Activated CD4-positive, alpha-beta memory T cell treated with anti-CD3 and anti-CD28 coated beads for 36 hours (primary cell): ENCODE data around the gene MYO1C. TPM values are rescaled to one million over a fixed set of nuclear protein-coding genes. Genes with fewer than 3 reads are reported as not detected.
"Not testable (repeated sequence)": the region's sequence is repeated elsewhere in the genome, so short reads cannot be mapped to it uniquely, and the experiment has no call there.

Experiments
- CTCF ChIA-PET: fragments of 350-600 bp; sonication (Branson Sonifier 250); formaldehyde crosslinking; loops from one replicate; lab custom pipeline; 2021; ENCODE audit warnings: antibody characterized with exemption, inconsistent platforms; lab: Charles Lee
- POLR2A ChIA-PET: fragments of 350-600 bp; sonication (Branson Sonifier 250); formaldehyde crosslinking; loops from one replicate; lab custom pipeline; 2021; ENCODE audit warnings: antibody characterized with exemption; lab: Charles Lee
- DNase-seq: peaks from one replicate; pipeline ENCODE4 v3.0.0-alpha.2; 2020
- H3K27ac Mint-ChIP-seq: one replicate; pipeline ENCODE4 v1.8.0; 2021; ENCODE audit warnings: mixed read lengths
- H3K27me3 Mint-ChIP-seq: one replicate; pipeline ENCODE4 v1.8.0; 2021; ENCODE audit warnings: mixed read lengths
- H3K36me3 Mint-ChIP-seq: one replicate; pipeline ENCODE4 v1.8.0; 2021; ENCODE audit warnings: mixed read lengths
- H3K4me1 Mint-ChIP-seq: one replicate; pipeline ENCODE4 v1.8.0; 2021; ENCODE audit warnings: low read depth, mixed read lengths
- H3K4me3 Mint-ChIP-seq: one replicate; pipeline ENCODE4 v1.8.0; 2021; ENCODE audit warnings: mild to moderate bottlenecking, mixed read lengths
- H3K9me3 Mint-ChIP-seq: one replicate; pipeline ENCODE4 v1.8.0; 2021; ENCODE audit warnings: mixed read lengths
- intact Hi-C: fragments of 100-400 bp; cut with micrococcal nuclease; formaldehyde crosslinking; loops from one replicate; pipeline ENCODE4 v1.15.1; 2023
- total RNA-seq, 2 experiments: library from RNA; stranded (reverse); gene quantifications; one replicate each; pipeline ENCODE4 v1.2.3, GENCODE V29; 2021

The MYO1C gene
- total RNA-seq, 2 experiments from 2014 or later: 42.8 to 46.7 TPM

GRCh38 chr17:1438593-1439083 lies 53.8 kb downstream of the MYO1C start:
- Mint-ChIP-seq H3K4me3 (no peak overlapping the region), H3K27ac (no peak overlapping the region), H3K9me3 (no peaks in the 10 kb centered on the region), H3K4me1 (peaks cover 5% of the 10 kb centered on the region), H3K36me3 (peaks cover 17% of the 10 kb centered on the region), H3K27me3 (no peaks in the 10 kb centered on the region)
- ChIA-PET POLR2A (interaction anchor here (0.6 kb wide), 1 partner anchor 78 kb away, joined by 3 read pairs; the partner anchor contains the start of gene INPP5K), CTCF (interaction anchor here (1.0 to 1.1 kb wide), 2 partner anchors 73 to 74 kb away, joined by 3 to 4 read pairs; no protein-coding TSS in a partner anchor)
- intact Hi-C loops: no loop called here
- DNase-seq: no peak

DNA sequence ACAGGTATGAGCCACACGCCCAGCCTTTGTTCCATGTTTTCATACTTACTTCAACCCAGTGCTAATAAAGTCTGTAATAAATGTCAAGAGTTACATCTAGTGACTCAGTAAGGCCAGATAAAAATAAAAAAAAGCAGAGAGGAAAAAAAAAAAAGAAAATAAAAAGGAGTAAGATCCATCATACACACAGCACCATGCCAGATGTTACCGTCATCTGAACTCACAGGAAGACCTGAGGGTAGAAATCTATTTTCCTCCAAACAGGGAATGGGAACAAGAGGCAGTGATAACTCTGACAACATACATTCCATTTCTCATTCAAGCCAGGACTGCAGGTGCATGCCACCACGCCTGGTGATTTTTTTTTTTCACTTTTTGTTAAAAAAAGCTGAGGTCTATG lies 57.2 kb downstream of the MYO1C start:
- Mint-ChIP-seq H3K27ac (peak overlapping the region; percentile 23), H3K27me3 (no peaks in the 10 kb centered on the region), H3K36me3 (peaks cover 25% of the 10 kb centered on the region), H3K4me1 (peaks cover 22% of the 10 kb centered on the region), H3K4me3 (no peak overlapping the region), H3K9me3 (no peaks in the 10 kb centered on the region)
- no peak for DNase-seq
- POLR2A ChIA-PET: interaction anchor here (0.6 kb wide), 1 partner anchor 28 kb away, joined by 3 read pairs; no protein-coding TSS in a partner anchor
- intact Hi-C loops: no loop called here
- CTCF ChIA-PET: no interaction called here

GRCh38 chr17:1434150-1434549 lies 58.3 kb downstream of the MYO1C start:
- ChIA-PET CTCF (interaction anchor here (0.6 to 1.1 kb wide), 3 partner anchors 11 to 652 kb away, joined by 3 to 4 read pairs (median 4); no protein-coding TSS in a partner anchor), POLR2A (no interaction called here)
- intact Hi-C loops: no loop called here
- peaks cover 22% of the 10 kb centered on the region for H3K4me1 Mint-ChIP-seq
- H3K9me3 Mint-ChIP-seq: no peaks in the 10 kb centered on the region
- no peak overlapping the region for H3K27ac Mint-ChIP-seq
- DNase-seq: no peak
- no peak overlapping the region for H3K4me3 Mint-ChIP-seq
- no peaks in the 10 kb centered on the region for H3K27me3 Mint-ChIP-seq
- H3K36me3 Mint-ChIP-seq: peaks cover 28% of the 10 kb centered on the region

DNA sequence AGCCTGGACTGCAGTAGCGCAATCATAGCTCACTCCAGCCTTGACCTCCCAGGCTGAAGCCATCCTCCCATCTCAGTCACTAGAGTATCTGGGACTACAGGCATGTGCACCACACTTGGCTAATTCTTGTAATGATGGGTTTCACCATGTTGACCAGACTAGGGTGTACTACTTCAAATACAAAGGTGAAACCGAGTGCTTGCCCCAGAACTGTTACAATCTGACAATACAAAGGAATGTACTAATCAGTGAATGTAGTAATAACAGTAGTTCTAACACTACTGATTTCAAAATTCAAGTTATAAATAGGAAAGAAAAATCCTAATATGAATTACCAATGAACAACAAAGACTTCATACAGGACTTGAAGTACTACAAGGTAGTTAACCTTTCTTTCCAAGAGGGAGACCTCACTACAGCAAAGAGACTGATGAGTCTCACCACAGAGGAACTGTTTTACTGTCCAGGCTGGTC lies 60.8 kb downstream of the MYO1C start:
- no peak overlapping the region for H3K4me3 Mint-ChIP-seq
- H3K27ac Mint-ChIP-seq: peak overlapping the region; percentile 61
- intact Hi-C loops: no loop called here
- H3K9me3 Mint-ChIP-seq: no peaks in the 10 kb centered on the region
- H3K4me1 Mint-ChIP-seq: peaks cover 24% of the 10 kb centered on the region
- CTCF ChIA-PET: no interaction called here
- H3K36me3 Mint-ChIP-seq: peaks cover 32% of the 10 kb centered on the region
- DNase-seq: peak; percentile 15
- POLR2A ChIA-PET: no interaction called here
- no peaks in the 10 kb centered on the region for H3K27me3 Mint-ChIP-seq

DNA sequence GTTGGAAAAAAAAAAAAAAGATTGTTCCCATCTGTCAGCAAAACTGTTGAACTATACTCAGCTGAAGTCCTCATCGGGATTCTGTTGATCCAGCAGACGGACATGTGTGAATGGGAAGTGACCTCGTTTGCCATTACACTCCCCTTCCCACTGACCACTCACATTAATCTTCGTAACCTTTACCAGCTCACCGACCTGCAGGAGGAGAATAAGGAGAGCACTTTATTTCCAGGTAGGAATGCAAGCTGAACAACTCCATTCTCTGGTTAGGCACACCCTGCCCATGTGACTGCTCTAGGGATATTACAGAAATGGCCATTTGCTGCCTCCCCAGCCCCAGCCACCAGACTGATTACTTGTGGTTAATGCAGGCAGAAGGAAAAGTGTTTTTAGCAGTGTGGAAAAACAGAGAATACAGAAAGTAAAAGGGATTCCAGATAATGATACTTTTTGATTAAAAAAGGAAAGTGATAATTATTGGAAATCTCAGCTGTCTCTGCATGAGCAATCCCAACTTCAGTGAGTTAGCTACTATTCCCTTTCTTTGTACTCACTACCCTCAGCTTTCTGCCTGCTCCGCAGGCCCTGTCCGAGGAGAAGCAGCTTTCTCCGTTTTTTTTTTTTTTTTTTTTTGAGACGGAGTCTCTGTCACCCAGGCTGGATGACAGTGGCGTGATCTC lies 68.9 kb downstream of the MYO1C start:
- intact Hi-C loops: no loop called here
- Mint-ChIP-seq H3K4me1 (peaks cover 20% of the 10 kb centered on the region), H3K27me3 (no peaks in the 10 kb centered on the region), H3K4me3 (no peak overlapping the region), H3K9me3 (no peaks in the 10 kb centered on the region), H3K36me3 (peaks cover 18% of the 10 kb centered on the region), H3K27ac (no peak overlapping the region)
- no peak for DNase-seq
- POLR2A ChIA-PET: no interaction called here
- CTCF ChIA-PET: interaction anchor here (0.9 to 2.4 kb wide), 3 partner anchors 10 to 61 kb away, joined by 3 to 9 read pairs (median 4); no protein-coding TSS in a partner anchor

DNA sequence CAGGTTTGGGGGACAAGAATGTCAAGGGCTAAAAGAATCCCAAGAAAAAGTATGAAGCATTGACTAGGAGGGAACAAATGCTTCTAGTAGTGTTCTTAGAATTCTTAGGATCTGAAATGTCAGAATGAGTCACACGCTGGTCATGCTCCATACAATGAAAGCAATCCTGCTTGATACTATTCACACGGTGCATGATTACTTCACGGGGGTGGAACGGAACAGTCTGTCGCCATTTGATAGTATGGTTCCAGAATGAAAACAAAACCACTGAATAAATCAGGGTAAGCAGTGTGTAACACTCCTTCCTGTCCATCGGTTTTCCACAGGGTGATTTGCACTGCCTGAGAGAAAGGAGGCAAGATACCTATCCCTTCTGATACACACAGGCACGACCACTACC lies 69.6 kb downstream of the MYO1C start:
- ChIA-PET POLR2A (no interaction called here), CTCF (interaction anchor here (1.2 to 2.4 kb wide), 2 partner anchors 58 to 61 kb away, joined by 3 to 9 read pairs; no protein-coding TSS in a partner anchor)
- Mint-ChIP-seq H3K36me3 (peaks cover 20% of the 10 kb centered on the region), H3K4me3 (no peak overlapping the region), H3K27ac (no peak overlapping the region), H3K27me3 (no peaks in the 10 kb centered on the region), H3K9me3 (no peaks in the 10 kb centered on the region), H3K4me1 (peaks cover 20% of the 10 kb centered on the region)
- intact Hi-C loops: no loop called here
- peak; percentile 38 for DNase-seq

- Mint-ChIP-seq H3K27me3 (no peaks in the 10 kb centered on the region), H3K9me3 (no peaks in the 10 kb centered on the region), H3K4me1 (peaks cover 18% of the 10 kb centered on the region), H3K4me3 (no peak overlapping the region), H3K27ac (no peak overlapping the region), H3K36me3 (peaks cover 19% of the 10 kb centered on the region)
- no peak for DNase-seq
- POLR2A ChIA-PET: no interaction called here
- CTCF ChIA-PET: no interaction called here
- intact Hi-C loops: no loop called here
Observed at GRCh38 chr17:1421470-1421869, 71.0 kb downstream of the MYO1C start.

- ChIA-PET CTCF (no interaction called here), POLR2A (no interaction called here)
- no peak for DNase-seq
- Mint-ChIP-seq H3K4me1 (peaks cover 18% of the 10 kb centered on the region), H3K27me3 (no peaks in the 10 kb centered on the region), H3K36me3 (peaks cover 19% of the 10 kb centered on the region), H3K9me3 (no peaks in the 10 kb centered on the region), H3K4me3 (no peak overlapping the region), H3K27ac (no peak overlapping the region)
- intact Hi-C loops: no loop called here
Observed at GRCh38 chr17:1420981-1421380, 71.5 kb downstream of the MYO1C start.

DNA sequence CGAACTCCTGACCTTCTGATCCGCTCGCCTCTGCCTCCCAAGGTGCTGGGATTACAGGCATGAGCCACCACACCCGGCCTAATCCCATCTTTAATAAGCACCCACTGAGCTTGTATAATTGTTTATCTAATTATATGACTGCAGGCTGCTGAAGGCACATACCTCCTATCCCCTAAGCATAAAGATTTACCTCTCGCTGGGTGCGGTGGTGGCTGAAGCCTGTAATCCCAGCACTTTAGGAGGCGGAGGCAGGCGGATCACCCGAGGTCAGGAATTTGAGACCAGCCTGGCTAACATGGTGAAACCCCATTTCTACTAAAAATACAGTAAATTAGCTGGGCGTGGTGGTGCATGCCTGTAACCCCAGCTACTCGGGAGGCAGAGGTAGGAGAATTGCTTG lies 72.3 kb downstream of the MYO1C start:
- POLR2A ChIA-PET: no interaction called here
- CTCF ChIA-PET: interaction anchor here (0.7 to 0.9 kb wide), 2 partner anchors 39 to 55 kb away, joined by 3 read pairs; no protein-coding TSS in a partner anchor
- Mint-ChIP-seq H3K4me1 (peaks cover 15% of the 10 kb centered on the region), H3K27ac (no peak overlapping the region), H3K4me3 (no peak overlapping the region), H3K36me3 (peaks cover 13% of the 10 kb centered on the region), H3K27me3 (no peaks in the 10 kb centered on the region), H3K9me3 (no peaks in the 10 kb centered on the region)
- no peak for DNase-seq
- intact Hi-C loops: no loop called here

GRCh38 chr17:1418476-1418875 lies 74.0 kb downstream of the MYO1C start:
- H3K4me1 Mint-ChIP-seq, H3K27ac Mint-ChIP-seq, H3K27me3 Mint-ChIP-seq, intact Hi-C loops, H3K9me3 Mint-ChIP-seq, CTCF ChIA-PET, H3K36me3 Mint-ChIP-seq, H3K4me3 Mint-ChIP-seq, POLR2A ChIA-PET, DNase-seq: not testable (repeated sequence)

GRCh38 chr17:1416414-1416813 lies 76.1 kb downstream of the MYO1C start:
- DNase-seq: no peak

DNA sequence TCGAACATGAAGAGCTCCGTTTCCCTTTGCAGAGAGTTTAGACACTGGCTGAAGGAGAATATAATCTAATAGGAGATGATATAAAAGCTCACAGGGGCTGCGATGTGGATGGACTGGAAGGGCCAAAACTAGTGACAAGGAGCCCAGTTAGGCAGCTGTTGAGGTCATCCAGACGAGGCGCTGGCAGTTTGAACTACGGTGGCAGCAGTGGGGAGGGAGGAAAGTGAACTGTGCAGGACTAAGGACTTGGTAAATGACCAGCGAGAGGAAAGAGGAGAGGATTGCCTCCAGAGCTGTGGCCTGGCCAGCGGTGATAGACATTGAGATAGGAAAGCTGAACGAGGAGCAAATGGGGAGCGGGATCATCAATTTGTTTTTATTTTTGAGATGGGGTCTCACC lies 77.9 kb downstream of the MYO1C start:
- intact Hi-C loops: no loop called here
- Mint-ChIP-seq H3K4me3 (no peak overlapping the region), H3K4me1 (no peaks in the 10 kb centered on the region), H3K9me3 (no peaks in the 10 kb centered on the region), H3K36me3 (peaks cover 3% of the 10 kb centered on the region), H3K27me3 (no peaks in the 10 kb centered on the region), H3K27ac (no peak overlapping the region)
- ChIA-PET CTCF (interaction anchor here (1.2 kb wide), 1 partner anchor 50 kb away, joined by 3 read pairs; no protein-coding TSS in a partner anchor), POLR2A (no interaction called here)
- no peak for DNase-seq

More at GRCh38 chr17:1416414-1416813, 76.1 kb downstream of the MYO1C start:
- CTCF ChIA-PET: no interaction called here
- intact Hi-C loops: no loop called here
- peaks cover 3% of the 10 kb centered on the region for H3K36me3 Mint-ChIP-seq
- POLR2A ChIA-PET: interaction anchor here (0.6 kb wide), 1 partner anchor 37 kb away, joined by 3 read pairs; no protein-coding TSS in a partner anchor
- H3K4me3 Mint-ChIP-seq: no peak overlapping the region
- H3K9me3 Mint-ChIP-seq: no peaks in the 10 kb centered on the region
- no peaks in the 10 kb centered on the region for H3K4me1 Mint-ChIP-seq
- no peak overlapping the region for H3K27ac Mint-ChIP-seq
- no peaks in the 10 kb centered on the region for H3K27me3 Mint-ChIP-seq
